ENCODE results near the gene MYO1H. TPM values are rescaled to one million over a fixed set of nuclear protein-coding genes. Genes with fewer than 3 reads are reported as not detected.

MYO1H gene
- polyA plus RNA-seq, 3 donors = 1.3 to 2.5 (median 1.5) TPM

GRCh38 chr12:109497675-109498074 lies 150.0 kb downstream of the MYO1H start:
- DNase-seq (ENCODE audit: extremely low read depth in 1 of 11, low read depth in 9 of 11, low spot score in 4 of 11) = no peak

Other genes with a start within 250 kb of the MYO1H start
- gene ACACB, start 231.3 kb upstream of the MYO1H start, polyA plus RNA-seq (ENCODE audit: insufficient read length in 3 of 3) = 10 to 100 TPM; 14.9 to 33.9 (median 16.4) TPM
- gene FOXN4, start 38.6 kb upstream of the MYO1H start, polyA plus RNA-seq (ENCODE audit: insufficient read length in 3 of 3) = 1 to 10 TPM; 1.7 to 2.2 (median 1.8) TPM
- 10 to 100 TPM; 47.2 to 55.4 (median 55.3) TPM for gene KCTD10, start 129.4 kb downstream of the MYO1H start, polyA plus RNA-seq (ENCODE audit: insufficient read length in 3 of 3)
- 10 to 100 TPM; 30.4 to 38.8 (median 31.2) TPM for gene UBE3B, start 129.7 kb downstream of the MYO1H start, polyA plus RNA-seq (ENCODE audit: insufficient read length in 3 of 3)
- 10 to 100 TPM; 35.1 to 41.5 (median 39.1) TPM for gene MMAB, start 225.6 kb downstream of the MYO1H start, polyA plus RNA-seq (ENCODE audit: insufficient read length in 3 of 3)
- gene MVK, start 225.9 kb downstream of the MYO1H start, polyA plus RNA-seq (ENCODE audit: insufficient read length in 3 of 3) = 10 to 100 TPM; 16.3 to 23.9 (median 19.3) TPM

All from renal cortex interstitium (tissue), 11 donors.